Keratinocyte (primary cell): ENCODE measurements around the gene UBA52. TPM values are rescaled to one million over a fixed set of nuclear protein-coding genes. Genes with fewer than 3 reads are reported as not detected.
"Not testable (repeated sequence)": the region's sequence is repeated elsewhere in the genome, so short reads cannot be mapped to it uniquely, and the experiment has no call there.

Experiments
- DNase-seq: peaks from one replicate; pipeline ENCODE4 v3.0.0-alpha.2; 2011; ENCODE audit warnings: low read depth, missing footprints, low spot score
- FAIRE-seq: peaks from 2 replicates; lab custom pipeline; 2011; peaks lifted over from hg19 to GRCh38; lab: Jason Lieb, UNC
- H2AFZ ChIP-seq: 2 replicates; pipeline ENCODE4 v1.6.0; 2012; ENCODE audit warnings: low read length, control low read depth, inconsistent platforms; ENCODE audit not compliant: control insufficient read depth
- H3K27ac ChIP-seq: 2 replicates; pipeline ENCODE4 v1.5.1; 2011; ENCODE audit warnings: low read length; ENCODE audit not compliant: control insufficient read depth, insufficient read depth
- H3K27me3 ChIP-seq: 3 replicates; pipeline ENCODE4 v1.6.0; 2011; ENCODE audit warnings: low read length; ENCODE audit not compliant: control insufficient read depth, insufficient read depth; ENCODE audit errors: extremely low read depth
- H3K36me3 ChIP-seq, 2 experiments: 2 replicates in 1 of 2; 3 replicates in 1 of 2; pipeline ENCODE4 v1.5.1; 2011; ENCODE audit warnings: low read length in 2 of 2, mild to moderate bottlenecking in 1 of 2; ENCODE audit not compliant: control insufficient read depth in 2 of 2, insufficient read depth in 2 of 2; ENCODE audit errors: extremely low read depth in 1 of 2
- H3K4me1 ChIP-seq: 3 replicates; pipeline ENCODE4 v1.5.1; 2011; ENCODE audit warnings: low read length; ENCODE audit not compliant: control insufficient read depth, insufficient read depth; ENCODE audit errors: extremely low read depth
- H3K4me2 ChIP-seq: 3 replicates; pipeline ENCODE4 v1.6.0; 2011; ENCODE audit warnings: low read depth, low read length; ENCODE audit not compliant: control insufficient read depth, insufficient read depth; ENCODE audit errors: extremely low read depth
- H3K4me3 ChIP-seq, 3 experiments: fragments of 200-600 bp in 1 of 3; sonication (generic) in 1 of 3; 2 replicates in 2 of 3; 3 replicates in 1 of 3; pipeline ENCODE4 v1.5.1; 2011 to 2016; ENCODE audit warnings: low read length in 3 of 3, mild to moderate bottlenecking in 3 of 3, control low read depth in 2 of 3, inconsistent platforms in 1 of 3, low read depth in 1 of 3, mixed read lengths in 1 of 3, mixed run types in 1 of 3, moderate library complexity in 1 of 3; ENCODE audit not compliant: control insufficient read depth in 2 of 3, insufficient read depth in 2 of 3; ENCODE audit errors: extremely low read depth in 1 of 3
- H3K79me2 ChIP-seq: 2 replicates; pipeline ENCODE4 v1.6.0; 2012; ENCODE audit warnings: low read length; ENCODE audit not compliant: control insufficient read depth, insufficient read depth
- H3K9ac ChIP-seq: 3 replicates; pipeline ENCODE4 v1.6.0; 2011; ENCODE audit warnings: low read length; ENCODE audit not compliant: control insufficient read depth, insufficient read depth; ENCODE audit errors: extremely low read depth
- H3K9me1 ChIP-seq: 3 replicates; pipeline ENCODE4 v1.6.0; 2011; ENCODE audit warnings: low read length; ENCODE audit not compliant: control insufficient read depth, insufficient read depth; ENCODE audit errors: extremely low read depth
- H3K9me3 ChIP-seq: 2 replicates; pipeline ENCODE4 v1.5.1; 2012; ENCODE audit warnings: low read depth, low read length; ENCODE audit not compliant: control insufficient read depth
- H4K20me1 ChIP-seq: 3 replicates; pipeline ENCODE4 v1.6.0; 2011; ENCODE audit warnings: low read length; ENCODE audit not compliant: control insufficient read depth, insufficient read depth; ENCODE audit errors: extremely low read depth
- CTCF ChIP-seq, 3 experiments: IDR thresholded peaks in 1 of 3; conservative IDR thresholded peaks in 1 of 3; optimal IDR thresholded peaks in 1 of 3; 2 replicates in 2 of 3; 3 replicates in 1 of 3; pipeline versions ENCODE3 to v1.5.1; 2011; ENCODE audit warnings: low read length in 3 of 3, mild to moderate bottlenecking in 3 of 3, moderate library complexity in 2 of 3, control low read depth in 1 of 3, inconsistent platforms in 1 of 3; ENCODE audit not compliant: insufficient read depth in 2 of 3; ENCODE audit errors: extremely low read depth in 1 of 3
- EZH2 ChIP-seq: IDR thresholded peaks from one replicate; pipeline ENCODE4 v1.6.1; 2012; ENCODE audit warnings: inconsistent platforms, mild to moderate bottlenecking, low read length, moderate library complexity
- dilution Hi-C: fragments of 300-500 bp; cut with MboI; formaldehyde crosslinking; loops from one replicate; pipeline ENCODE4 v1.7.0; 2020; ENCODE audit warnings: low sequenced_read_pairs; ENCODE audit not compliant: extremely low pct_ligation_motif_present
- polyA plus RNA-seq, 5 experiments: library from polyadenylated mRNA; depleted of rRNA in 3 of 5; stranded (reverse) in 3 of 5; stranded (forward) in 1 of 5; unstranded in 1 of 5; fragments of >200 nt; gene quantifications; 1 replicate in 1 of 5; 2 replicates in 3 of 5; 3 replicates in 1 of 5; pipeline versions ENCODE4 v1.2.1 to v1.2.3, GENCODE V29; 2011 to 2012; ENCODE audit warnings: missing spikeins in 2 of 5, low read depth in 1 of 5, low replicate concordance in 1 of 5

UBA52 gene
- polyA plus RNA-seq, 1 donor (not counting 4 experiments of a cell fraction or from before 2014, with no cell fraction given) = 1,376 TPM

GRCh38 chr19:18599485-18599884 lies 27.8 kb downstream of the UBA52 start:
- FAIRE-seq = no peak
- Histone ChIP-seq H3K79me2 (no peaks in the 10 kb centered on the region), H3K9ac (no peak overlapping the region), H2AFZ (no peak overlapping the region), H3K9me1 (no peaks in the 10 kb centered on the region), H4K20me1 (no peaks in the 10 kb centered on the region), H3K9me3 (no peaks in the 10 kb centered on the region), H3K4me3 (no peak overlapping the region), H3K27me3 (no peaks in the 10 kb centered on the region), H3K27ac (no peak overlapping the region), H3K4me2 (no peak overlapping the region), H3K4me1 (peaks cover 4% of the 10 kb centered on the region), H3K36me3 (no peaks in the 10 kb centered on the region)
- TF ChIP-seq CTCF (optimal IDR thresholded peaks at IDR 0.05 in 1 of 3, IDR thresholded peaks at IDR 0.05 in 1 of 3, conservative IDR thresholded peaks at IDR 0.05 in 1 of 3; ENCODE audit: extremely low read depth in 1 of 3, insufficient read depth in 2 of 3, low read length in 3 of 3) (no peak), EZH2 (no peak)
- DNase-seq = no peak
- dilution Hi-C loops = no loop called here

- H4K20me1 ChIP-seq, H3K9me3 ChIP-seq, H3K9ac ChIP-seq, H3K4me1 ChIP-seq, H3K27me3 ChIP-seq, H2AFZ ChIP-seq, H3K4me3 ChIP-seq, H3K4me2 ChIP-seq, FAIRE-seq, H3K9me1 ChIP-seq, dilution Hi-C loops, H3K79me2 ChIP-seq, H3K36me3 ChIP-seq, H3K27ac ChIP-seq, DNase-seq: not testable (repeated sequence)
These were observed 29.2 kb downstream of the UBA52 start for GRCh38 chr19:18600692-18601397.

GRCh38 chr19:18601875-18602274 lies 30.2 kb downstream of the UBA52 start:
- no peak overlapping the region for H3K4me2 ChIP-seq
- H3K9ac ChIP-seq = no peak overlapping the region
- H3K9me1 ChIP-seq = no peaks in the 10 kb centered on the region
- TF ChIP-seq CTCF (optimal IDR thresholded peaks at IDR 0.05 in 1 of 3, IDR thresholded peaks at IDR 0.05 in 1 of 3, conservative IDR thresholded peaks at IDR 0.05 in 1 of 3; ENCODE audit: extremely low read depth in 1 of 3, insufficient read depth in 2 of 3, low read length in 3 of 3) (no peak), EZH2 (no peak)
- no peak overlapping the region for H2AFZ ChIP-seq
- H3K79me2 ChIP-seq = no peaks in the 10 kb centered on the region
- H3K9me3 ChIP-seq = no peaks in the 10 kb centered on the region
- H4K20me1 ChIP-seq = no peaks in the 10 kb centered on the region
- no peaks in the 10 kb centered on the region for H3K36me3 ChIP-seq
- FAIRE-seq = no peak
- H3K27me3 ChIP-seq = peaks cover 15% of the 10 kb centered on the region
- no peak for DNase-seq
- H3K4me1 ChIP-seq = no peaks in the 10 kb centered on the region
- no peak overlapping the region for H3K27ac ChIP-seq
- dilution Hi-C loops = no loop called here
- no peak overlapping the region for H3K4me3 ChIP-seq
